NT2/D1 (cell line): Measurements from ENCODE around the gene SPACA1.

Experiments used
- DNase-seq: peaks from one replicate; pipeline ENCODE4 v3.0.0-alpha.2; 2011; ENCODE audit warnings: low read depth, low spot score
- H3K27me3 ChIP-seq: 2 replicates; pipeline ENCODE4 v1.6.0; 2011; ENCODE audit warnings: mild to moderate bottlenecking; ENCODE audit not compliant: insufficient read length, insufficient read depth
- H3K36me3 ChIP-seq: 2 replicates; pipeline ENCODE4 v1.6.1; 2011; ENCODE audit warnings: mild to moderate bottlenecking, low read length, mixed read lengths; ENCODE audit not compliant: insufficient read depth, insufficient read length
- H3K4me1 ChIP-seq: 2 replicates; pipeline ENCODE4 v1.5.1; 2011; ENCODE audit not compliant: insufficient read depth, insufficient read length
- H3K4me3 ChIP-seq: 2 replicates; pipeline ENCODE4 v1.5.1; 2011; ENCODE audit warnings: low read depth; ENCODE audit not compliant: insufficient read length
- H3K9ac ChIP-seq: 2 replicates; pipeline ENCODE4 v1.6.0; 2011; ENCODE audit warnings: low read depth; ENCODE audit not compliant: insufficient read length
- H3K9me3 ChIP-seq: 2 replicates; pipeline ENCODE4 v1.5.1; 2011; ENCODE audit warnings: mild to moderate bottlenecking, low read length; ENCODE audit not compliant: insufficient read depth
- SUZ12 ChIP-seq: IDR thresholded peaks from 2 replicates; pipeline ENCODE4 v1.6.1; 2011; ENCODE audit not compliant: insufficient read length, insufficient read depth; ENCODE audit errors: extremely low read depth
- YY1 ChIP-seq: IDR thresholded peaks from 2 replicates; pipeline ENCODE4 v1.6.1; 2011; ENCODE audit not compliant: insufficient read length, insufficient read depth
- ZNF274 ChIP-seq: IDR thresholded peaks from 2 replicates; pipeline ENCODE4 v1.6.1; 2011; ENCODE audit warnings: mild to moderate bottlenecking, low read depth, low read length

Gene SPACA1

DNA sequence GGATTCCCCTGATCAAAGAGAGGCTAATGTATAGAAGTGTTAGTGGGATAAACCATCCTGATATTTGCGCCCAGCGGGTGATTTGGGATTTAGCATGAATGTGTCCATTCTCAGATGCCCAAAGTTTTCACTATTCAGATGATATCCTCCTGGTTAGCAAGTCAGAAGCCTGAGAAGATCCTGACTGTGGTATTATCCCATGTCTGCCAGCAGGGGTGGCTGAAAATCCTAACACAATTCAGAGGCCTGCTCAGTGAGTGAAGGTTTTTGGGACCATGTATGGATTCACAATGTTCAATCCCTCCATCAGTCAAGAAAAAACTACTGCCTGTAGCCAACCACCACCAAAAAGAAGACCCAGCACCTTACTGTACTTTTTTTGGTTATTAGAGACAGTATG, 34.1 kb upstream of the SPACA1 start:
- no peaks in the 10 kb centered on the region for H3K36me3 ChIP-seq
- no peak overlapping the region for H3K9ac ChIP-seq
- no peak overlapping the region for H3K4me3 ChIP-seq
- no peaks in the 10 kb centered on the region for H3K9me3 ChIP-seq
- no peaks in the 10 kb centered on the region for H3K27me3 ChIP-seq
- DNase-seq: no peak
- H3K4me1 ChIP-seq: no peaks in the 10 kb centered on the region
- TF ChIP-seq ZNF274 (no peak), YY1 (no peak), SUZ12 (no peak)

GRCh38 chr6:88020439-88020838, 27.2 kb upstream of the SPACA1 start:
- no peaks in the 10 kb centered on the region for H3K9me3 ChIP-seq
- TF ChIP-seq YY1 (no peak), ZNF274 (no peak), SUZ12 (no peak)
- no peak overlapping the region for H3K4me3 ChIP-seq
- H3K27me3 ChIP-seq: no peaks in the 10 kb centered on the region
- H3K4me1 ChIP-seq: no peaks in the 10 kb centered on the region
- H3K36me3 ChIP-seq: no peaks in the 10 kb centered on the region
- H3K9ac ChIP-seq: no peak overlapping the region
- no peak for DNase-seq

DNA sequence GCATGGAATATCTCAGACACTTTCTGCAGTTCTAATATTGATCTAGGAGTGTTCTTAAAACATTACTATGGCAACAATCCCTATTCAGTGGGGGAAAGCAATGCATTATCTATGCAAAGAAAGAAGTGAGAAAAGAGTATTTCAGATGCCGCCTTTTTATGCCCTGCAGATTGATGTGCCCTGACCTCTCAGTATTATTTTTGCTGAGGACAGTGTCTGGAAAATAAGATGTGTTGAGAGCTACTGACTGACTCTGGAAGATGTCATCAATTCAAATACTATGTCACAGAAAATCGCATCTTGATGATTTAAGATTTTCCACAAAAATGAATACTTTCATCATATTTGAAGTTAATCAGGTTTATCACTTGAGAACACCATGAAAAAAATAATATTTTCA, 22.9 kb upstream of the SPACA1 start:
- Histone ChIP-seq H3K27me3 (no peaks in the 10 kb centered on the region), H3K4me1 (no peaks in the 10 kb centered on the region), H3K4me3 (no peak overlapping the region), H3K9ac (no peak overlapping the region), H3K36me3 (no peaks in the 10 kb centered on the region), H3K9me3 (peaks cover 18% of the 10 kb centered on the region)
- TF ChIP-seq ZNF274 (no peak), SUZ12 (no peak), YY1 (no peak)
- DNase-seq: no peak

GRCh38 chr6:88031550-88031949, 16.1 kb upstream of the SPACA1 start:
- DNase-seq: no peak
- Histone ChIP-seq H3K9ac (no peak overlapping the region), H3K4me1 (no peaks in the 10 kb centered on the region), H3K9me3 (peaks cover 37% of the 10 kb centered on the region), H3K27me3 (no peaks in the 10 kb centered on the region), H3K4me3 (no peak overlapping the region), H3K36me3 (no peaks in the 10 kb centered on the region)
- TF ChIP-seq YY1 (no peak), SUZ12 (no peak), ZNF274 (no peak)

DNA sequence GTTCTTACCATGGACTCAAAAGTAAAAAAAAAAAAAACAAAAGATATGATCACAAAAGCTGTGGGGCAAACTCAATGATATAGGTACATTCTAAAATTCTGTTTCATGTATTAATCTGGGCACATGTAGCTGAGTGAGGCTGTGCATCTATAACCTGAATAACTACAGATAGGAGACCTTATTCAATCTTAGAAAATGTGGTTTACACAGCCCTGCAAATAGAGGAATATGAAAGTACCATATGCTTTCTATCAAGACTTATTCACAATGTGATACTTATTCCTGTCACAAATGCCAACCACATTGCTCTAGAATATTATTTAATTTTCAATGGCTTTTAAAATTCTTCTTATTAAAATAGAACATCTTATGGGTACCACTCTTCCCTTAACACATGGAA, 3.1 kb upstream of the SPACA1 start:
- DNase-seq: no peak
- TF ChIP-seq SUZ12: no peak
- TF ChIP-seq ZNF274: no peak
- no peak for TF ChIP-seq YY1
- Histone ChIP-seq H3K27me3 (no peaks in the 10 kb centered on the region), H3K9me3 (no peaks in the 10 kb centered on the region; the same call in 1 of the 2 replicates), H3K36me3 (no peaks in the 10 kb centered on the region), H3K4me1 (no peaks in the 10 kb centered on the region), H3K4me3 (no peak overlapping the region), H3K9ac (no peak overlapping the region)

GRCh38 chr6:88045521-88046136, 2.0 kb upstream of the SPACA1 start:
- H3K4me1 ChIP-seq: no peaks in the 10 kb centered on the region
- TF ChIP-seq ZNF274: no peak
- no peak for TF ChIP-seq SUZ12
- no peak for TF ChIP-seq YY1
- H3K4me3 ChIP-seq: no peak overlapping the region
- no peak for DNase-seq
- H3K27me3 ChIP-seq: no peaks in the 10 kb centered on the region
- H3K9ac ChIP-seq: no peak overlapping the region
- no peaks in the 10 kb centered on the region; the same call in 1 of the 2 replicates for H3K9me3 ChIP-seq
- H3K36me3 ChIP-seq: no peaks in the 10 kb centered on the region

GRCh38 chr6:88048578-88048977, 937 bp downstream of the SPACA1 start:
- Histone ChIP-seq H3K27me3 (no peaks in the 10 kb centered on the region), H3K4me1 (no peaks in the 10 kb centered on the region), H3K9me3 (no peaks in the 10 kb centered on the region; the same call in 1 of the 2 replicates), H3K36me3 (no peaks in the 10 kb centered on the region), H3K9ac (no peak overlapping the region), H3K4me3 (no peak overlapping the region)
- TF ChIP-seq SUZ12: no peak
- DNase-seq: no peak

DNA sequence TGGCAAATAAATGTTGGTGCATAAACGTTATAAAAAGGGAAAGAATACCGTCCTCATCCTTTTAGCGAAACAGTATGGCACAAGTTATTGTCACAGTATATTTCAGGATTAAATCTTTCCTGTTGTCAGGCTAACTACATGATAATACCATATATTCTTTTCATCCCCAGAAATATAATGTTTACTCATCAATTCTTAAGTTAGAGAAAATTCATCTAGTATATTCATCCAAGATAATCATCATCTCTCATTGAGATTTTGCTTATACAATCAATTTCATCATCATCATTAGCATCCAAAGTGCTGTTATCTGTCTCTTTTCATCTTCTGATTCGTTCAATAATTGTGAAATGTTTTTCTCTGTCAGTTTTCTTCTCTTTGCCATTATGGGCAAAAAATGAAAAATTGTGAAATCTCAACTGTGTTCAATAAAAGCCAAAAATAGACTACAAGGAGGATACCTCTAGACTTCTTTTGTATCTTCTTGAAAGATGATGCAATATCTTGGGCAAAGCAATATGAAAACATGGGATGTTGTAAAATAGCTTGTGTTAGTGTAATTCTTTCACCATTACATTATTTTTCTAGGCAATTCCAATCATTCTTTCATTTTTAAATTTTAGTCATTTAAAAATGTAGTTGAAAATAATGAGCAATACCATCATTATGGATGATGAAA, 2.6 kb downstream of the SPACA1 start:
- Histone ChIP-seq H3K27me3 (no peaks in the 10 kb centered on the region), H3K9me3 (no peaks in the 10 kb centered on the region; the same call in 1 of the 2 replicates), H3K4me1 (no peaks in the 10 kb centered on the region), H3K36me3 (no peaks in the 10 kb centered on the region), H3K9ac (no peak overlapping the region), H3K4me3 (no peak overlapping the region)
- DNase-seq: no peak
- TF ChIP-seq YY1 (no peak), SUZ12 (no peak), ZNF274 (no peak)
